T-helper 9 cell (primary cell): ENCODE data around the gene WDR11.
"Not testable (repeated sequence)": the region's sequence is repeated elsewhere in the genome, so short reads cannot be mapped to it uniquely, and the experiment has no call there.

Experiments
- DNase-seq: peaks from one replicate; pipeline ENCODE4 v3.0.0-alpha.2; 2020

Gene WDR11

DNA sequence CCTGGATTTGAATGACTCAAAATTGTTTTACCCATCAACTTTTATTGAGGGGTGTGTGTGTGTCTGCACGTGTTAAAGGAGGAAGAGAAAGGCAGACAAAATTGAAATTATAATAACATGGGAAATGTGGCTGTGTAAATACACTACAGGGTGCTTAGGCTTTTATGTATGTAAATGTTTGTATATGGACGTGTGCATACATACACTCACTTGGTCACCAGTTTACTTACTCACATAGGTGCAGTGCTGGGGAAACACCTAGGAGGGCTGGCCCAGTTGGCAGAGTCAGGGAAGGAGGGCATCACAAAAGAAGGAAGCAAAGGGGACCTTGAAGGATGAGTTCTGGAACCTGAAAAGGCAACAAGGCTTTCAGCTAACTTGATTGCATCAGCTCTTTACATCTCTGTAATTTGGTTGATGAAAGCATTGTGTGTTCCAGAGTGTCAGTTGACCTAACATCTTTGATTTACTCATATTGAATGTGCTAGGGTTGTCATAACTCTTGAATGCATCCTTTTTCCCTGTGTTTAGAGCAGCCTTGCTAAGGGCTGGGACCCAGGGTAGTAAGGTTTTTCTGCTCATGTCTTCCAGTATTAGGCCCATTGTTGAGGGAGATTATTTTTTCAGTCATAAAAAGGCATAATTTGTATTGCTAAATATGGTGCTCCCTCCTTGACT is 10.2 kb downstream of the WDR11 start:
- no peak for DNase-seq

DNA sequence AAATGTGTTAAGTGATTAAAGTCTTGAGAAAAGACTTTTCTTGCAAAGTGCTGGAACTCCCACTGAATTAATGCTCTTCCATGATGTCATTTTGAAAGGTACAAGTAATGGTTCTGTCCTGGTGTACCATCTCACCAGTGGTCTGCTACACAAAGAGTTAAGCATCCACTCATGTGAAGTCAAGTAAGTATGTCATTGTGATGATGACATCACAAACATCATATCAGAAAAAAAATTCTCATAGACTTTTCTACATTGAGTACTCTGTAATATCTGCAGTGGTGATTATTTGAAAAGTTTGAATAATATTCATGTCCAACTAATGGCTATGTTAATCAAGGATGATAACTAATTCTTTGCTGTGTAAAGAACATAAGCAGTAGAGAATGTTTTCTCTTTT is 22.6 kb downstream of the WDR11 start:
- DNase-seq = no peak

DNA sequence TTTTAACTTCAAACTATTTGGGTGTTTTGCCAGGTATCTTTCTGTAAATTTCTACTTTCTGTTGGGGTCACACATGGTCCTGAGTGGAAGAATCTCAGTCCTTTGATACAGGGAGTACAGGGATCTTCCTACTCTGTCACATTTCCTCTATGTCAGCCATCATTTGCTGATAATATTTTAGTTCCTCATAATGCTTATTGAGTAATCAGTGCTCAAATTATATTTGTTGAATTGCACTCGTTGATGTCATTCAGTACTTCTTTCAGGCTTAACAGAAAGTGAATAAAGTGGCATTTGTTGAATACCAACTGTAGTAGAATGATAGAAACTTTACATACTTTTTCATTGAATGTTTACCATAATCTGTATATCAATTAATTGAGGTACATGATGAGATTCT is 31.9 kb downstream of the WDR11 start:
- DNase-seq = no peak

DNA sequence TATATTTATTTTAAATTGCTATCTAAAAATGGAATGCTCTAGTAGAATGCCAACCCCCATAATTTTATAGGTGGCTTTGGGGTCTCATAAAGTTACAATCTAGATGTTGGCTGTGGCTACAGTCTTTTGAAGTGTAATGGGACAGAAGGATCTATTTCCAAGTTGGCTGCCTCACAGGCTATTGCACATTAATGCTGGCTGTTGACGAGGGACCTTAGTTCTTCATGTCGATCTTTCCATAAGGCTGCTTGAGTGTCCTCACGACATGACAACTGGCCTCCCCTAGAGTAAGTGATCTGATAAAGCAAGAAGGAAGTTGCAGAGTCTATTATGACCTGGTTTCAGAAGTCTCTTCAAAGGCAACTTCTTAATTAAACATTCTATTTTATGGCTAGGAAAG is 36.3 kb downstream of the WDR11 start:
- no peak for DNase-seq

DNA sequence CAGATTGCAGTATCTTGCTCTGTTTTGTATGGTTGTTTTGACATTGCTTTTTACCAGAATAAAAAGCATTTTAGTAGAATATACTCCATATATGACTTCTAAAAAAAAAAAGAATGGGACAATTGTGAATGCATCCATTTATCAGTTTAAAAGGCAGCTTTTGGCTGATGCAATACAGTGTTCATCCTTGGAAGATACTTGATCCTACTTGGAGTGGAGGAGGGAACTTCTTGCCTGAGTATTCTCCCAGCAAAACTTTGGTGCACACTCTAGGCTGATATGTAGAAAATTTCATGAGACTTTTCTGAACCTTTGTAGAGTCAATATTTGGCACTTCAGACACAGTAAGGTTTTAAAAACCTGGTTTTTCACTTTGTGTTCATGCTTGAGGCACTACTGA is 40.2 kb downstream of the WDR11 start:
- DNase-seq = no peak

DNA sequence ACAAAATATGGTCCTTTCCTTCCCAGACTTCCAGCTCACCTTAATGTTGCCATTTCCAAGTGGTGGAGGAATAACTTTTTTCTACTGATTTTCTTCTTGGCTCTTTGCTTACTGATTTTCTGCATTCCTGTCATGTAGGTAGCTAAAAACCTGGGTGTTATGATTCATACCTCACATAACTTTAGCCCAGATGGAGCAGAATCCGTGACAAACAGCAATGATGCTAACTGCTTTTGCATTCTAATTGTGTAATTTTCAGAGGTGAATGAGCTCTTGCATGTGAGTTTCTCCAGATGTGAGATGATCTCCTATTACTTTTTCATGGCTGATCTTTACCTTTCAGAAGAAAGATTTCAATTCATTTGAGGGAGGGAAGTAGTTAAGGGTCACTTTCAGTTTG is 43.4 kb downstream of the WDR11 start:
- DNase-seq = no peak

DNA sequence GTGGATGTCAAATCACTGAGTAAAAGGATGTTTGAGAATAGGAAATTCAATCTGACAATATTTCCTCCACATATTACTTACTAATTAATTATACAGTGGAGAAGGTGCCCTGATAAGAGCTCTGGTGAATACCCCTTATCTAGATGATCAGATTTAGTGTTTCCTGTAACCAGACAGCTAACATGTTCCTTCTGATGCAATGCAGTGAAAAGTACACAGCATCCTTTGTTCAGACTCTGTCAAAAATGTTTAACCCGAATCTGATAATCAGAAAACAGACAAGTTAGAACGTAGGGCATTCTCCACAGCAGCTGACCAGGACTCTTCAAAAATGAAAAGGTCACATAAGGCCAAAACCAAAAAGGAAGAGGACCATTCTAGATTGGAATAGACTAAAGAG is 46.2 kb downstream of the WDR11 start:
- DNase-seq = no peak

DNA sequence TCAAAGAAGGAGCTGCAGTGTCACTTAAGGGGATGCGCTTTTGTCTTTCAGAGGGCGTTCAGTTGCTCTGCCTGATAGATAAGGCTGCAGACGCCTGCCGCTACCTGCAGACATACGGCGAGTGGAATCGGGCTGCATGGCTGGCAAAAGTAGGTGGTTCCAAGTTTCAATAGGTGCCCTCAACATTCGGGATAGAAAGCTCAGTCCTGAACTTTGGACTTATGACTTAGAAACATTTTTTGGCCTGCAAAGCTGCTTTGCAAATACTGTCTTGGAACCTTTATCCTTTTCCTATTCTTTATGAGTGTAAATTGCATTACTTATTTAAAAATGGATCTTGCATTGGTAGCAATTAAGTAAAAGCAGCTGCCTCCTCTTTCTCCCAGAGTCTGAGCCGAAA is 54.1 kb downstream of the WDR11 start:
- DNase-seq = no peak

DNA sequence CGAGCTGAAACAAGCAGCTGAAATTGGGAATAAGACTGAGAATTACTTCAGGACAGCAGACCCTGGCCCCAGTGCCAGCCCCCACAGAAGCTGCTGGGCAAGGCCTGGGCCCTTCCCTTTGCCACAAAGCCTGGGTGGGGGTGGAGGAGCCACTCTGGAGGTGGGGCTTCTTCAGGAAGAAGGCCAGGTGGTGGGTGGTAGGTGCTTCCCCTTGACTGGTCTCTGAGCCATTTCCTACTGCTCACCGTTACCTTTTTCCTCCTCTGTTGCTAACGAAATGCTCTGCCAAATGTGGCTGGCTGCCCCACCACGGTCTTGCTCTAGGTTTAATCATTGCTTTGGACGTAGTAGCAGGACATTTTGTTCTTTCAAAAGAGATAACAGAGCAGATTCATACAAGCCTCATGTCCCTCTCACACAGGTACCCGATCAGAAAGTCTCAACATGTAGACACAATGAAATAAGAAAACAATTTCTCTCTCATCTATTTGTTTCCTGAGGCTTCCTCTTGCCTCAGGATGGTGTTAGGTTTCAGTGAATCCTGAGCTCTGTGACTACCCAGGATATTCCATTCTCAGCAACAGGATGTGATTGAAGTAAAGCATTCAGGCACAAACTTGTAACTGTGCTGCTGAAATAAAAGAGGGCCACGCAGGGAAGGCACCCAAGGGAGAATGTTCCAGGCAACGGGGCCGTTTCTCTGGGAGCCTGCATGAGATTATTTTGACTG is 66.5 kb downstream of the WDR11 start:
- DNase-seq = no peak

DNA sequence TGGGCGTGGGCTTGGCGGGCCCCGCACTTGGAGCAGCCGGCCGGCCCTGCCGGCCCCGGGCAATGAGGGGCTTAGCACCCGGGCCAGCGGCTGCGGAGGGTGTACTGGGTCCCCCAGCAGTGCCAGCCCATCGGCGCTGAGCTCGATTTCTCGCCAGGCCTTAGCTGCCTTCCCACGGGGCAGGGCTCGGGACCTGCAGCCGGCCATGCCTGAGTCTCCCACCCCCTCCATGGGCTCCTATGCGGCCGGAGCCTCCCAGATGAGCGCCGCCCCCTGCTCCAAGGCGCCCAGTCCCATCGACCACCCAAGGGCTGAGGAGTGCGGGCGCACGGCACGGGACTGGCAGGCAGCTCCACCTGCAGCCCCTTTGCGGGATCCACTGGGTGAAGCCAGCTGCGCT is 72.7 kb downstream of the WDR11 start:
- not testable (repeated sequence) for DNase-seq

DNA sequence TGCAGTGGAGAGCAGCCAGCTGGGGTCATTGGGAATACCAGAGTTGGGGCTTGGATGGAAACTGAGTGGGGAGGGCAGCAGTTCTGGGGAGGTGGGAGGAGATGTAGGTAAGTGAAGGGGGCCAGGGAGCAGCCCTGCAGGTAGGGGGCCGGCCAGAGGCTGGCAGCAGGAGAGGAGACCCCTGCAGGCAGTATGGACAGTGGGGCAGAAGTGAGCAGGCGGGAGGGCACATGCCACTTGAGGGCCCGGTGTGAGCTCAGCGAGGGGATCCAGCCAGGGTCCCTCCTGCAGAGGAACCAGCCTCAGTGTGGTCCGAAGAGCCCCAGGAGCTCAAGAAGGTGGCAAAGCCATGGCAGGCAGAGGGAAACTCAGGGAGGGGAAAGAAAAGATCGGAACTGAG is 75.4 kb downstream of the WDR11 start:
- DNase-seq = no peak

DNA sequence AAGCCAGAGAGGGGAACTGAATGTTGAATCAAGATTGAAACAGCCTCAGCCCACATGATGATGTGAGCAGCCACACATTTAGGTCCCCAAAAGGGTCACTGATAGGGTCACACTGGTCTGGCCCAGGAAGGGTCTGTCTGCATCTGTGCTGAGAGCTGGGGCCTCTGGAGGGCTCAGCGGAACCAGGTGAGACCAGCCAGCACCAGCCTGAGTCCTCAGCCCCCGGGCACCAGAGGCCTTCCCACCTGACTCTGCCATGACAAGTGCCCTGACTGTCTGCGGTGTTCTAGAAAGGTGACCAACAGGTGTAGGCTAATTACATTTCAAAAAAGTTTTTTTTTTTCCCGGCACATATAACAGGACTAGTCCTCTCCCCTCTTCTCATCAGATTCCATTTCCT is 76.2 kb downstream of the WDR11 start:
- DNase-seq = no peak

DNA sequence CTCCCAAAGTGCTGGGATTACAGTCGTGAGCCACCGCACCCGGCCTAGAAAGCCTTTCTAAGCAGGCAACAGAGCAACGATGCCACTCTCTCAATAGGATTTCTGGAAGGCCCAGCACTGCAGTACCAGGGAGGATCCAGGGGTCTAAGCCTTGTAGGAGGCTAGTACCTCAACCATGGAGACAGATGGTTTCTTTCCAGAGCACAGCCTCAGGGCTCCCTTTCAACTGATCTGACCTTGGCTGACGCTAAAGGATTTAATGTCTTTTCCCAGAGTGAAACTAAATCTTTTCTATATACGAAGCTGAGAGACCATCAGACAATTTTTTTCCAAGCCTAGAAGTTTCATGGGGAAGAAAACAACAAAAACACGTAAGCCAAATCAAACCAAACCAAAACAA is 78.0 kb downstream of the WDR11 start:
- DNase-seq = no peak

DNA sequence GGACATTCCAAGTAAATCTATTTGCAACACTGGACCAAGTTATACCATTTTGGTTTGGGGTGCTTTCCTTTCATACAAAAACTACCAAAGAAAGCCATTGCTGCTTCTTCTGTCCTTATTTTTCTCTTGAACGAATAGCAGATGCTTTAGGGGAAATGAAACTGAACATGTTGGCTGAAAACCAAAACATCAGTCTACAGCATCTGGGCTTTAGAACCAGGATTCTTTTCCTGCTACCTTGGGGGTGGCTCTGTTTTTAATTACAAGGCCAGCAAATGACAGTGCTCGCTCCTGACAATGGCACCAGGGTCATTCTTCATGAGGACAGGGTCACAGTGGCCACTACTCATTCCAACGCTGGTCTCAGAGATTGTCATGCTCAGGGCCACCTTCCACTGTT is 80.3 kb downstream of the WDR11 start:
- no peak for DNase-seq

DNA sequence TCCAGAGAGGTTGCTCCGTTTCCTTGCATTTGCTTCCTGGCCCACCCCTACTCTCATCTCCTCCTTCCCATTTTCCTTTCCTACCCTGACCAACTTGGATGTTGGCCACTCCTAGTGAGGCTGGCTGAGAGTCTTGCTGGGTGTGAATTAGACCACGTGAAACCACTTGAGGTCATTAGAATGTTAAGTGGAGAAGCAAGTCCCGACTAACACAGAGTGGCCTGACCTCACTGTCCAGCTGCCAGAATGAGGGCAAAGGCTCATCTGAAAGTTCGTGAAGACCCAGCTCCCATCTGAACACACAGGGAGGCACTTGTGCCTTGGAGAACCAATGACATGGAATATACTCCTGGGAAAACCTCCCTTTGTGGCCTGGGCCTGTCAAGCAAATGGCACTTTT is 80.8 kb downstream of the WDR11 start:
- DNase-seq = no peak

DNA sequence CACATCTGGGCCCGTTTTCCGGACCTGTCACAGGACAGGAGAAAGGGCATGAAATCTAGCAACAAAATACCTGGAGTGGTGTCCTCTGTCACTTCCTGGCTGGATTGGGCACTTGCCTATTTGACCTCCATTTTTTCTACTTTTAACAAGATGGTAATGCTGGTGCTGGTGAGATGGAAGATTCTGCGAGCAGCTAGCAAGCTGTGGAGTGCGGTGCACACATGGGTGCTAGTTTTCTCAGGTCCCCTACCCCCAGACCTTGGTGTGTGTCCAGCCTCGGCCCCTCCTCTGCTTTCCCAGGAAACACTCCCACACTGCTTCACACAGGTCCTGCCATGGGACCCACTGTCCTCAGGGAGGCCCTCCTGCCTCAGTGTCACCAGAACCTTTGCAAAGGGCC is 87.7 kb downstream of the WDR11 start:
- no peak for DNase-seq

DNA sequence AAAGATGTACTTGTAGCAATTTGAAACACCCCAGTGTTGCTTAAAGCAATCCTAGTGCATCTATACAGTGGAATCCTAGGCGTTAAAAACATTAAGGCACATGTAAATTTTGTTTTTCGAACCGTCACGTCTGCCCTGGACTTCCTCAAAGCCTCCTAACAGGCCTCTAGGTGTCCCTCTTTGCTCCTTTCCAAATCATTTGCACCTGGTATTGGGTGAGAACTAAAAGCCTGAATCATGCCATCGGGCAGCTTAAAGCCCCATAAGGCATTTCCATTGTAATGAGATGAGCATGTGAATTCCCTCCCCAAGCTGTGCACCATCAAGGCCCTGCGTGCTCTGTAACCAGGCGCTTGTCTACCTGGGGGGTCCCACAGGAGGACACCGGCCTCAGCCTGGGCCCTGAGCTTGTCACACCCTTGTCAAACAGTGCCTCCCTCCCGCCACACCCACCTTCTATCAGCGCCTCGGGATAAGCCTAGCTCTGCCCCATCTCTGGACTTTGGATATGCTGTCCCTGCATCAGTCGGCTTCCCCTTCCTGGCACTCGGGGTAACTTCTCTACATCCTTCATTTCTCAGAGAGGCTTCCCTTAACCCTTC is 89.2 kb downstream of the WDR11 start:
- no peak for DNase-seq

DNA sequence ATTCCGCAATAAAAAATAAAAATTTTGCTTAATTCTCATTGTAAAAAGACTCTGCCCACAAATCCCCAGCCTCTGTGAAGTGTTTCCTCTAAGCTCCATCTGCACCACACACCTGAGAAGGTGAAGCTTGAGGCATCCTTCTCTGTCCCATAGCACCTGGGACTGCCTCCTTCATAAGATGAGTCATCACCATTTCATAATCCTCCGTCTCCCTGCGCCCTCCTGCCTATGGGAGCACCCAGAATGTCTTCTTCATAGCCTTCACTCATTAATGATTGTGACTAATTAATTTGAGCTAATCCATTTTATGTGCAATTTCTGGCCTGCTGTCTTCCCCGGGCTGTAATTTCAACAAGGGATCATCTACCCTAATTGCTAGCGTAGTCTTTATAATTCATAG is 90.3 kb downstream of the WDR11 start:
- no peak for DNase-seq

DNA sequence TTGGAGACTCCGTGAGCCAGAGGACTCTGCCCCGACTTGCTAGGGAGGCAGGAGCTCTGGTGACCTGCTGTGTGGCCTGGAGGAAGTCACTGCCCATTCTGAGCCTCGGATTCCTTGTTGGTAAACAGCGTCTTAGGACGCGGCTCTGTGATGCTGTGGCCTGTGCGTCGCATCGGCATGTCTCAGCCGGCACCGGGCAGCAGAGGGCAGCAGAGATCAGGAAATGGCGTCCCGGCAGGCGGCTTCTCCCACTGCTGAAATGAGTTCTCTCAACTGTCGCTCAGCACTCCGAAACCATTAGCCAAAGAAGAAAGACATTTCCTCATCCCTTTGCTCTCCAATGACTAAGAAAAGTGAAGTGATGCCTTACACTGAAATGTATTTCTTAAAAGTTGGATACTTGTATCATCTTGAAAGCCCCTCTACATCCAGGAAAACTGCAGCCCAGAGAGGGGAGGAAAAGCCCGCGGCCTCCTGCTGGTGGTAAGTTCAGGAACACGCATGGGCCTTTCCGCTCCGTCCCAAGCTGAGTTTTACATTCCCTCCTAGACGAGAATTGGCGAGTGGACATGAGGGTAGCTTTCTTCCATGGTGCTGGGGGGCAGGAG is 91.7 kb downstream of the WDR11 start:
- peak; percentile 57 for DNase-seq

DNA sequence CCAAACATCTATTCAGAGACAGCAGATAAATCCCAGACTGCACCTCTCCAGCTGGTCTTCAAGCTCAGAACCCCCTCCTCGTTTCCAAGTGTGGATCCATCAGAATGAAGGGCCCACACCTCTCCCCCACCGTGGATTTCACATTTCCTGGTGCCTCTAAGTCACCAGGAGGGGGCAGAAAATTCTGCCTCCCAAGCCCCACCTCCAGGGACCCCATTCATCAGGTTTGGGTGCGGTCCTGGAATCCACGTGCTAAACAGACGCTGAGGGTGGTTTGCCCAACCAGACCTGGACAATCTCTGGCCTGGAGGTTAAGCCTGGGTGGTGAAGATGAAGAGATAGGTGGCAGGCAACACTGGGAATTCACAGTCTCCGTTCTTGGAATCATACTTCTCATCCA is 92.4 kb downstream of the WDR11 start:
- no peak for DNase-seq

DNA sequence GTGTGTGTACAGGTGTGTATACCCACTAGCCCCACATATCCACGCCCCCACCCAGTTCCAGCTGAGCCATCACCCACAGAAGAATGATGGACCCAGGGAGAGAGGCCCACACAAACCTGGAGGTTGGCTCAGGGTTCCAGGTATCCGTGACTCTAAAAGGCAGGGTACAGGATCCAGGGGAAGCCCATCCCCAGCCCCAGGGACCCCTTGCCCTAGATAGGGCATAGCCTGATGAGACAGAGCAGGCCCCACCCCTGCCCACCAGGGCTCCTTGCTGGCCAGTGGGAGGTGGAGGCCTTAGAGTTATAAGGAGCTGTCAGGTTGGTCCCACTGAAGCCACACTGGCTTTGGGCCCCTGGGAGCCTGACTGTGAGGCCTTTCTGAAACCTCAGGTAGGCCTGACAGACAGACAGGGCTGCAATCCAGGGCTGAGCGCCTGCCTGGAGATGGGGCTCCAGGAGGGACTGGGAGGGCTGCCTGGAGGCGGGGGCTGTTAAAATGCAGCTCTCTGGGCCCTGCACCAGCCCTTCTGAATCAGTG is 93.5 kb downstream of the WDR11 start:
- no peak for DNase-seq

DNA sequence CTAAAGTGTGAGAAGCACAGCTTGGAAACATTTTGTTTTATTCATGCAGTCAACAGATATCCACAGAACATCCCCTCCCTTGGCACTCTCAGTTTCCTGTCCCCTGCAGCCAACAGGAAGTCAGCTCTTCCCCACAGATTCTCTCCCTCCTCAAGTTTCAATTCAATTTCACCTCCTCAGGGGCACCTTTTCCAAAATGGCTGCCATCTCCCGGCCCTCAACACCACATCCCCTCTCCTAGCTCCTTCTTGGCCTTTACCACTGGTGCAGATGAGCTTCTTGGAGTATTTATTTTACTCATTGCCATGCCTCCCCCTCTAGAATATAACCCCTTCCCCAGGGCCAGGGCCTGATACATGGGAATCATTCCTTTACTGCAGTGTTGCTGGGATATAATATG is 94.0 kb downstream of the WDR11 start:
- no peak for DNase-seq

DNA sequence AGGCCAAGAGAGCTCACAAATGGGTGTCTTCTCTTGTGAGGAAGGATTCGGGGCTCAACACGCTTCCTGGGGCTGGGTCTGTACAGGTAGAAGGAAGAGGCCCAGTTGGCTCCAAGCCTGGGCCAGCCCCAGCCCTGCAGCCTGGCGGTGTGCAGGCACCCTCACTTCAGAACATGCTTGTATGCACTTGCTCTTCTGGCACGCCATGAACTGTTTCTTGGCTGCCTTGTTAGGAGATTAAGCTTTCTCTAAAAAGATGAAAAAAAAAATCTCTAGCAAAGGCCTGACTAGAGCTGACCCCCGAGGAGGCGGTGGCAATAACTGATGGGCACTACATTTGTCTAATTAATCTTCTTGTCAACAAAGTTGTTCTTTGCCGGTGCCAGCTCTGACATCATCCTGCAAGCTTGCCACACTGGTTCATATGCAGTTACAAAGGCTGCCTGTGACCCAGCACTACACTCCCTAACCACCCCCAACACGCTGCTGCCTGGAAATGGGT is 94.7 kb downstream of the WDR11 start:
- DNase-seq = no peak

DNA sequence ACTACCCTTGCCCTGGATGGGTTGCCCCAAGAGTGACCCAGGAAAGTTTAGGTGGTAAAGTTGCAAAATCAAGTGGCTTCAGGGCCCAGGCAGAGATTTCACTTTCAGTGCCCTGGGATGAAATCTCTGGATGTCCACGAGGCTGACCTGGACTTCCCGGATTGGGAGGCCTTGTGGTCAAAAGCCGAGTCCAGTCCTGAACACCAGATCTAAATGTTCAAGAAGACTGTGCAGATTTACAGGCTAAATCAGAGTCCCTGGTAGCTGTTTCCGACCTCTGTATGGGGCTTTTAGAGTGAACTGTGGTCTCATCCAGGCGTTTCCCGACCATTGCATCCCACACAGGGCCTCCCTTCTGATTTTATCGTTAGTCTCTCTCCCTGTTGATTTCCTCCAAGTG is 95.3 kb downstream of the WDR11 start:
- DNase-seq = no peak
